Erythroblast (primary cell): ENCODE measurements around the gene TAF13.

ENCODE experiments used
- DNase-seq, 2 experiments: peaks; one replicate each; lab custom pipeline; 2025; lab: John Stamatoyannopoulos, UW
- GATA1 ChIP-seq: IDR thresholded peaks from 2 replicates; pipeline ENCODE4 v1.6.1; 2011; ENCODE audit warnings: low read depth, mild to moderate bottlenecking, control low read depth, low read length, moderate library complexity
- POLR2A ChIP-seq: IDR thresholded peaks from 2 replicates; pipeline ENCODE4 v1.6.1; 2011; ENCODE audit warnings: mild to moderate bottlenecking, low read length

The TAF13 gene

GRCh38 chr1:109017134-109017533, 58.7 kb downstream of the TAF13 start:
- TF ChIP-seq GATA1 (no peak), POLR2A (no peak)
- no peak for DNase-seq
